Stimulated activated naive B cell treated with anti-CD40 and anti-IgM and Interleukin-4, amounts not matched to agents 10 μg/mL and 1 μg/mL and 100 μg/mL, for 72 hours (primary cell): ENCODE measurements around the gene PSAT1.
A peak's percentile ranks its signal among the peaks of the same experiment; 100 is the strongest.

ENCODE experiments used
- ATAC-seq, 2 donors: fragments of 150-1000 bp; cut with Tn5 transposase; replicated peaks; 2 replicates each; pipeline ENCODE4 v1.10.0; 2021; ENCODE audit warnings: moderate library complexity in 1 of 2
- DNase-seq: peaks from one replicate; pipeline ENCODE4 v3.0.0; 2021
- H3K27ac Mint-ChIP-seq: one replicate; pipeline ENCODE4 v1.8.0; 2022; ENCODE audit warnings: mild to moderate bottlenecking, mixed read lengths
- H3K27me3 Mint-ChIP-seq, 2 donors: one replicate each; pipeline ENCODE4 v1.8.0; 2022; ENCODE audit warnings: mixed read lengths in 2 of 2
- H3K36me3 Mint-ChIP-seq, 2 donors: one replicate each; pipeline ENCODE4 v1.8.0; 2022; ENCODE audit warnings: mixed read lengths in 2 of 2, mild to moderate bottlenecking in 1 of 2
- H3K4me1 Mint-ChIP-seq, 2 donors: one replicate each; pipeline ENCODE4 v1.8.0; 2022; ENCODE audit warnings: mixed read lengths in 2 of 2, mild to moderate bottlenecking in 1 of 2
- H3K4me3 Mint-ChIP-seq, 2 donors: one replicate each; pipeline ENCODE4 v1.8.0; 2022; ENCODE audit warnings: mild to moderate bottlenecking in 2 of 2, mixed read lengths in 2 of 2, moderate library complexity in 1 of 2
- H3K9me3 Mint-ChIP-seq, 2 donors: one replicate each; pipeline ENCODE4 v1.8.0; 2022; ENCODE audit warnings: mixed read lengths in 2 of 2, mild to moderate bottlenecking in 1 of 2

Gene PSAT1

GRCh38 chr9:78356634-78357033 is 59.7 kb downstream of the PSAT1 start:
- peak overlapping the region; percentile 70 for H3K27ac Mint-ChIP-seq
- H3K4me1 Mint-ChIP-seq = peaks cover 0 to 6% of the 10 kb centered on the region in 2 donors
- H3K4me3 Mint-ChIP-seq = no peak overlapping the region
- H3K36me3 Mint-ChIP-seq = peaks cover 0 to 3% of the 10 kb centered on the region in 2 donors
- H3K9me3 Mint-ChIP-seq = no peaks in the 10 kb centered on the region
- DNase-seq (no peak), ATAC-seq (no peak)
- peaks cover 0 to 10% of the 10 kb centered on the region in 2 donors for H3K27me3 Mint-ChIP-seq

DNA sequence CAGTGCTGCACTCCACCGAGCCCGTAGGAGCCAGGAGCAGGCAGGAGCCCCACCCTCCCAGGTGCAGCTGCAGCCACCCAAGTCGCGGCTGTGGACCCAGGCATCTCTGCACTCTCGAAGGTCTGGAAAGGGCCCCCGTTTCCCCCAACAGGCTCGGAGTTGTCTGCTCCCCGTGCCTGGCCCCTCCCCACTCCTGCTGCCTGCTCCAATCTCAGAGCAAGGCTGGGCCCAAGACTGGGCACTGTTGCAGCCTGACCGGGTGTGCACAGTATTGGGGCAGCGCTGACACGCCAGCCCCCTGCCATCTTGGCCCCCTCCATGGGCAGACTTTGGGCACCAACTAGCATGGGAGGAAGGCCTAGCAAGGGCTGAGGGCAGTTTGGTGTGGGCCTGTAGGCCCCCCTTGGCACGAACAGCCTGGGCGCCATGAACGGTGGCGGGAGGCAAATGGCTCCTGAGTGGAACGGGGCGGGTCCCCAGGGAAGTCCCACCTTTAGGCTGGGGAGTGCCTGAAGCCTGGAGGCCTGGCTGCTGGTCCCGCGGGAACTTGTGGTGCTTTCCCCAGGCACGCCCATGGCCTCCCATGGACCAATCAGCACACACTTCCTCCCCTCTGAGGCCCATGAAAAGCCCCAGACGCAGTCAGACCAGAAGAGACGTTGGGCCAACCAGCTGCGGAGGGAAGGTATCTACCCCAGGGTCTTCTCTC is 60.4 kb downstream of the PSAT1 start:
- Mint-ChIP-seq H3K36me3 (peaks cover 0 to 3% of the 10 kb centered on the region in 2 donors), H3K27me3 (peaks cover 0 to 10% of the 10 kb centered on the region in 2 donors), H3K9me3 (no peaks in the 10 kb centered on the region), H3K4me3 (no peak overlapping the region), H3K27ac (no peak overlapping the region), H3K4me1 (no peaks in the 10 kb centered on the region)
- ATAC-seq (peak in 1 of 2 donors; percentile 48), DNase-seq (peak; percentile 4)

DNA sequence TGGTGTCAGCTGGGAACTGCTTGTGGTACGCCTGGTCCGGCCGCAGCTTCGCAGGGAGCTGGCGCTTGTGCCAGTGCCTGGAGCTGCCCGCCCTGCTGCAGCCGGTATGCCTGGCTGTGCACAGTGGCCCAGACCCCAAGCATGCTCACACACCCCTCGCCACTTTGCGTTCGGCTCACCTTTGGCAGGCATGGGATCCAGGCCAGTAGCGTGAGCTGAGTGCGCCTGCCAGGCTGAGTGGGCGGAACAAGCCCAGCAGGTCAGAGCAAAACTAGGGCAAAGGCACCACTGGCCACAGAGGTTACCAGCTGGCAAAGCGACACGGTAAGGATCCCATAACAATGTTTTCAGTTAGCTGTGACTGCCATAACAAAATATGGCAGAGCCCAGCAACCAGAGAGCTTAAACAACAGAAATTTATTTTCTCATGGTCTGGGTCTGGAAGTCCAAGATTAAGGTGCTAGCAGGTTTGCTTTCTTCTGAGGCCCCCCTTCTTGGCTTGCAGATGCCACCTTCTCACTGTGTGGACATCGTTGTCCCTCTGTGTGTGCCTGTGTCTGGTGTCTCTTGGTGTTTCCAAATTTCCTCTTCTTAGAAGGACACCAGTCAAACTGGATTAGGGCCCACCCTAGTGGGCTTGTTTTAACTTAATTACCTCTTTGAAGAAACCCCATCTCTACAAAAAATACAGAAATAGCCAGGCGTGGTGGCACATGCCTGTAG is 61.6 kb downstream of the PSAT1 start:
- Mint-ChIP-seq H3K4me3 (no peak overlapping the region), H3K27me3 (peaks cover 0 to 10% of the 10 kb centered on the region in 2 donors), H3K4me1 (no peaks in the 10 kb centered on the region), H3K27ac (no peak overlapping the region), H3K9me3 (no peaks in the 10 kb centered on the region), H3K36me3 (peaks cover 0 to 3% of the 10 kb centered on the region in 2 donors)
- DNase-seq (no peak), ATAC-seq (no peak)

GRCh38 chr9:78363221-78363620 is 66.3 kb downstream of the PSAT1 start:
- ATAC-seq = no peak
- H3K4me3 Mint-ChIP-seq = no peak overlapping the region
- H3K9me3 Mint-ChIP-seq = no peaks in the 10 kb centered on the region
- H3K27me3 Mint-ChIP-seq = peaks cover 0 to 10% of the 10 kb centered on the region in 2 donors
- no peak for DNase-seq
- H3K4me1 Mint-ChIP-seq = no peaks in the 10 kb centered on the region
- no peaks in the 10 kb centered on the region for H3K36me3 Mint-ChIP-seq
- H3K27ac Mint-ChIP-seq = no peak overlapping the region

- ATAC-seq = no peak
- no peak for DNase-seq
- Mint-ChIP-seq H3K36me3 (no peaks in the 10 kb centered on the region), H3K27ac (no peak overlapping the region), H3K4me1 (no peaks in the 10 kb centered on the region), H3K27me3 (peaks cover 5 to 6% of the 10 kb centered on the region in 2 donors), H3K9me3 (no peaks in the 10 kb centered on the region), H3K4me3 (no peak overlapping the region)
These were observed 69.1 kb downstream of the PSAT1 start for GRCh38 chr9:78365748-78366697.

GRCh38 chr9:78366827-78367226 is 69.9 kb downstream of the PSAT1 start:
- Mint-ChIP-seq H3K36me3 (no peaks in the 10 kb centered on the region), H3K27me3 (peaks cover 5 to 6% of the 10 kb centered on the region in 2 donors), H3K27ac (no peak overlapping the region), H3K4me3 (no peak overlapping the region), H3K9me3 (no peaks in the 10 kb centered on the region), H3K4me1 (no peaks in the 10 kb centered on the region)
- ATAC-seq (no peak), DNase-seq (no peak)

GRCh38 chr9:78368236-78368635 is 71.3 kb downstream of the PSAT1 start:
- Mint-ChIP-seq H3K4me1 (no peaks in the 10 kb centered on the region), H3K36me3 (no peaks in the 10 kb centered on the region), H3K27me3 (peaks cover 5 to 14% of the 10 kb centered on the region in 2 donors), H3K27ac (no peak overlapping the region), H3K9me3 (no peaks in the 10 kb centered on the region), H3K4me3 (no peak overlapping the region)
- ATAC-seq = no peak
- DNase-seq = no peak

GRCh38 chr9:78369639-78370219 is 72.8 kb downstream of the PSAT1 start:
- H3K4me3 Mint-ChIP-seq = no peak overlapping the region

DNA sequence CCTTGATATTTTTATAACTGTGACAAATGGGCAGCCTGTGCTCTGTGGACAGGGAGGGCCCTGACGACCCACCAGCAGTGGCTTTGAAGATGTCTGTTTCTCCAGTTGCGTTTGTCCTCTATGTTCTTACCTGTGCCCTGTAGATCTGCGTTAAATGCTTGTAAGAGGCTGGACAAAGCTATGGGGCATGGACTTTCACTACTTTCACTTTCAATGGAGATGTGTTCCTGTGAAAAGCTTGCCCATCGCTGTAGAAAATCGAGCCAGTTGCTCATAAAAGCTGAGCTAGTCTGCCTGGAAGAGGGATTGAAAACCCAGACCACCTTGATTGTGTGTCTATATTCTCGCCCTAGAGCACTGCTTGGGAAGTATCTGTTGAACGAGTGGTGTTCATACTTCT is 74.1 kb downstream of the PSAT1 start:
- peaks cover 5 to 17% of the 10 kb centered on the region in 2 donors for H3K27me3 Mint-ChIP-seq
- H3K9me3 Mint-ChIP-seq = no peaks in the 10 kb centered on the region
- ATAC-seq (no peak), DNase-seq (no peak)
- no peaks in the 10 kb centered on the region for H3K36me3 Mint-ChIP-seq
- no peaks in the 10 kb centered on the region for H3K4me1 Mint-ChIP-seq
- no peak overlapping the region for H3K27ac Mint-ChIP-seq
- H3K4me3 Mint-ChIP-seq = no peak overlapping the region

More at GRCh38 chr9:78369639-78370219, 72.8 kb downstream of the PSAT1 start:
- Mint-ChIP-seq H3K27ac (no peak overlapping the region), H3K27me3 (peaks cover 5 to 17% of the 10 kb centered on the region in 2 donors), H3K36me3 (no peaks in the 10 kb centered on the region), H3K9me3 (no peaks in the 10 kb centered on the region), H3K4me1 (no peaks in the 10 kb centered on the region)
- ATAC-seq = peak; percentile 42 to 61
- peak; percentile 13 for DNase-seq

GRCh38 chr9:78371981-78372380 is 75.1 kb downstream of the PSAT1 start:
- no peak for ATAC-seq

More at GRCh38 chr9:78371981-78372380, 75.1 kb downstream of the PSAT1 start:
- Mint-ChIP-seq H3K4me1 (no peaks in the 10 kb centered on the region), H3K36me3 (no peaks in the 10 kb centered on the region), H3K27me3 (peaks cover 5 to 17% of the 10 kb centered on the region in 2 donors), H3K4me3 (no peak overlapping the region), H3K27ac (no peak overlapping the region), H3K9me3 (no peaks in the 10 kb centered on the region)
- DNase-seq = no peak
